GM19023 (cell line): Measurements from ENCODE around the gene MAST1.
"Not testable (repeated sequence)": the region's sequence is repeated elsewhere in the genome, so short reads cannot be mapped to it uniquely, and the experiment has no call there.

Experiments
- ATAC-seq: cut with Tn5 transposase; IDR thresholded peaks from one replicate; pipeline ENCODE4 v1.9.1; 2021; ENCODE audit warnings: mild to moderate bottlenecking, moderate library complexity; ENCODE audit not compliant: unreplicated experiment

Gene MAST1

GRCh38 chr19:12888006-12888603 lies 49.8 kb downstream of the MAST1 start:
- no peak for ATAC-seq

- ATAC-seq, result not testable (repeated sequence)
Measured at GRCh38 chr19:12890299-12890786, 52.0 kb downstream of the MAST1 start.

- ATAC-seq, result peak; percentile 94
Measured at GRCh38 chr19:12890787-12891552, 52.7 kb downstream of the MAST1 start, which contains the start of gene GCDH. Gene GCDH (plus strand): TSS chr19:12891160. CDS start chr19:12891305, 145 bp downstream.

GRCh38 chr19:12891553-12892021 lies 53.3 kb downstream of the MAST1 start:
- no peak for ATAC-seq

- no peak for ATAC-seq
Measured at GRCh38 chr19:12893582-12893981, 55.3 kb downstream of the MAST1 start.

- ATAC-seq, result no peak
Measured at GRCh38 chr19:12896460-12896859, 58.1 kb downstream of the MAST1 start.

- peak; percentile 86 for ATAC-seq
Measured at GRCh38 chr19:12899891-12900518, 61.7 kb downstream of the MAST1 start.

GRCh38 chr19:12907166-12907565 lies 68.9 kb downstream of the MAST1 start:
- no peak for ATAC-seq

- ATAC-seq, result no peak
Measured at GRCh38 chr19:12912571-12912970, 74.3 kb downstream of the MAST1 start.

GRCh38 chr19:12913011-12913561 lies 74.8 kb downstream of the MAST1 start:
- no peak for ATAC-seq

- no peak for ATAC-seq
Measured at GRCh38 chr19:12913851-12914690, 75.8 kb downstream of the MAST1 start.

- ATAC-seq, result not testable (repeated sequence)
Measured at GRCh38 chr19:12915860-12916259, 77.5 kb downstream of the MAST1 start.

GRCh38 chr19:12918253-12918652 lies 79.9 kb downstream of the MAST1 start:
- no peak for ATAC-seq

GRCh38 chr19:12921047-12921446 lies 82.7 kb downstream of the MAST1 start:
- ATAC-seq, result no peak

GRCh38 chr19:12922959-12923358 lies 84.6 kb downstream of the MAST1 start:
- ATAC-seq, result no peak
